ENCODE results near the gene NEDD8.

The NEDD8 gene

GRCh38 chr14:24259282-24260025 is 27.3 kb upstream of the NEDD8 start:
- no peak for TF ChIP-seq ZNF274 (IDR thresholded peaks at IDR 0.05; ENCODE audit: low read depth, low read length)
- no peak overlapping the region for H3K4me3 ChIP-seq (ENCODE audit: low read length)

- no peak overlapping the region for H3K4me3 ChIP-seq (ENCODE audit: low read length)
- TF ChIP-seq ZNF274 (IDR thresholded peaks at IDR 0.05; ENCODE audit: low read depth, low read length), result no peak
Observed at GRCh38 chr14:24258548-24259265, 26.5 kb upstream of the NEDD8 start.

- TF ChIP-seq ZNF274 (IDR thresholded peaks at IDR 0.05; ENCODE audit: low read depth, low read length), result no peak
- H3K4me3 ChIP-seq (ENCODE audit: low read length), result no peak overlapping the region
Observed at GRCh38 chr14:24258119-24258518, 26.0 kb upstream of the NEDD8 start.

GRCh38 chr14:24256960-24257359 is 24.8 kb upstream of the NEDD8 start:
- no peak overlapping the region for H3K4me3 ChIP-seq (ENCODE audit: low read length)

GRCh38 chr14:24255931-24256711 is 24.0 kb upstream of the NEDD8 start:
- TF ChIP-seq ZNF274 (IDR thresholded peaks at IDR 0.05; ENCODE audit: low read depth, low read length), result no peak
- no peak overlapping the region for H3K4me3 ChIP-seq (ENCODE audit: low read length)

More at GRCh38 chr14:24256960-24257359, 24.8 kb upstream of the NEDD8 start:
- no peak for TF ChIP-seq ZNF274 (IDR thresholded peaks at IDR 0.05; ENCODE audit: low read depth, low read length)

GRCh38 chr14:24255438-24255837 is 23.3 kb upstream of the NEDD8 start:
- TF ChIP-seq ZNF274 (IDR thresholded peaks at IDR 0.05; ENCODE audit: low read depth, low read length), result no peak
- H3K4me3 ChIP-seq (ENCODE audit: low read length), result no peak overlapping the region

- H3K4me3 ChIP-seq (ENCODE audit: low read length), result no peak overlapping the region
- no peak for TF ChIP-seq ZNF274 (IDR thresholded peaks at IDR 0.05; ENCODE audit: low read depth, low read length)
Observed at GRCh38 chr14:24254630-24255392, 22.6 kb upstream of the NEDD8 start.

- no peak overlapping the region for H3K4me3 ChIP-seq (ENCODE audit: low read length)
- no peak for TF ChIP-seq ZNF274 (IDR thresholded peaks at IDR 0.05; ENCODE audit: low read depth, low read length)
Observed at GRCh38 chr14:24253936-24254335, 21.8 kb upstream of the NEDD8 start.

- H3K4me3 ChIP-seq (ENCODE audit: low read length), result no peak overlapping the region
- TF ChIP-seq ZNF274 (IDR thresholded peaks at IDR 0.05; ENCODE audit: low read depth, low read length), result no peak
Observed at GRCh38 chr14:24252289-24253124, 20.3 kb upstream of the NEDD8 start.

GRCh38 chr14:24251880-24252288 is 19.7 kb upstream of the NEDD8 start:
- TF ChIP-seq ZNF274 (IDR thresholded peaks at IDR 0.05; ENCODE audit: low read depth, low read length), result no peak
- H3K4me3 ChIP-seq (ENCODE audit: low read length), result no peak overlapping the region

GRCh38 chr14:24250354-24250753 is 18.2 kb upstream of the NEDD8 start:
- H3K4me3 ChIP-seq (ENCODE audit: low read length), result no peak overlapping the region
- no peak for TF ChIP-seq ZNF274 (IDR thresholded peaks at IDR 0.05; ENCODE audit: low read depth, low read length)

GRCh38 chr14:24249230-24250021 is 17.3 kb upstream of the NEDD8 start:
- TF ChIP-seq ZNF274 (IDR thresholded peaks at IDR 0.05; ENCODE audit: low read depth, low read length), result no peak
- no peak overlapping the region for H3K4me3 ChIP-seq (ENCODE audit: low read length)
